GM21576 (cell line): Measurements from ENCODE around the gene CDH11.

Source experiments
- ATAC-seq: cut with Tn5 transposase; IDR thresholded peaks from one replicate; pipeline ENCODE4 v1.9.1; 2021; ENCODE audit warnings: mild to moderate bottlenecking, moderate library complexity; ENCODE audit not compliant: unreplicated experiment

CDH11 gene

DNA sequence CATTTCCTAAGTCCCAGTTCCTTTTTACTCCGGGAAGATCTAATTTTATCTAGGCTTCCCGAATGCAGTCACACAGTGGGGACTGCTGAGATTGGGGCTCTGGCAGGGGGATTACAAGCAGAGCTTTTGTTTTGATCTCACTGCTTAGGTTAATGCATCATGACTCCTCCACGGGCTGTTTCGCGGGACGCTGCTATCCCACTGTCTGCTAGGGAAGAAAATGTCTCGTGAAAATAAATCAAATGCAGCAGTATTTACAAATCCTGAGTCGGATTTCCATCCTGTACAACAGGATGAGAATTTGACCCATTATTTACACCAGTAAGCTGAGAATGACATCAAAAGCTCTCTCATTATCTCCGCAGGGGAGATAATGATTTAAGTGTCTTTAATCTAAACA, 83.8 kb downstream of the CDH11 start:
- no peak for ATAC-seq

DNA sequence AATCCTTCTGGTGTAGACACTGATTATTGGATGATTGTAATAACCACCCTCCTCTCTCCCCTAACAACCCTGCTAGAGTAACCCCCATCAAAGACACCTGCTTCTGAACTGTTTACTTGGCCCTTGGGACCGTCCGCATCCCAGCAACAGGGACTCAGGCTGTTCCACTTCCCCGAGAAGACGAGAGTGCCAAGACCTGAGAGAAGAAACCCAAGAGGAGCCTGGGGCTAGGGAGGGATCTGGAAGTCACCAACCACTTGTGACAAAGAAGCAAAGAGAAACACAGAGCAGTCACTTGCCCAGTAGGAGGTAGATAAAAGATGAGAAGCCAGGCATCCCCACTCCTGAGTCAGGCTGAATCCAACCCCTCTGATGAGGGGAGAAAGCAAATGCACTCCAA, 84.3 kb downstream of the CDH11 start:
- no peak for ATAC-seq

DNA sequence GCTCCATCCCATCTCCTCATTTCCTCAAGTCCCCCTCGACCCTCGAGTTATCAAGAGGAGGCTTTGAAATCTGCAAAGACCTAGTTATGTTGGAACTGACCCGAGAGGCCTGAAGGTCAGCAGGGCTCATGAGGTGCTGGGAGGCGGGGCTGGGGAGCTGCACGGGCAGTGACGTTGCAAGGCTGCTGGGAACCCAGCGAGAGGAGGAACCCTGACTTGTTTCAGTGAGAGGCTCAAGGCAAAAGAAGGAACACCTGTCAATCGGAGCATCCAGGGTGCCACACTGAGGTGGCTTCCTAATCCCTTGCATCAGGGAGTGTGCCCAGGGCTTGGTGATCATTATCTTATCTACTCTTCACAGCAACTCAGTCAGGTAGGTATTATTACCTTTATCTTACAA, 86.9 kb downstream of the CDH11 start:
- no peak for ATAC-seq

DNA sequence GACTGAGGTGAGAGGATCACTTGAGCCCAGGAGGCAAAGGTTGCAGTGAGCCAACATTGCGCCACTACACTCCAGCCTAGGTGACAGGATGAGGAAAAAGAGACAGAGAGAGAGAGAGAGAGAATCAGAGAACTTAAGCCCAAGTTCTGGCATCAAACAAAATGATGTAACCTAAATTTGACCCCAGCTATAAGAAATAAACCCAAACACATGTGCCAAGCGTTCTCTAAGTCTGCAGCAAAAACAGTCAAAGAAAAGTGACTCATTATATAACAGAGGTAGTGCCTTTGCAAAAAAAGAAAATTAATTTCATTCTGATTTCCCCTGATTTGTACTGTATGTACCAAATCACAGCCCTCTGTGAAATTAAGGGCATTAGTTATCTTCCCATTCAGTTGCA, 89.5 kb downstream of the CDH11 start:
- ATAC-seq, result no peak

DNA sequence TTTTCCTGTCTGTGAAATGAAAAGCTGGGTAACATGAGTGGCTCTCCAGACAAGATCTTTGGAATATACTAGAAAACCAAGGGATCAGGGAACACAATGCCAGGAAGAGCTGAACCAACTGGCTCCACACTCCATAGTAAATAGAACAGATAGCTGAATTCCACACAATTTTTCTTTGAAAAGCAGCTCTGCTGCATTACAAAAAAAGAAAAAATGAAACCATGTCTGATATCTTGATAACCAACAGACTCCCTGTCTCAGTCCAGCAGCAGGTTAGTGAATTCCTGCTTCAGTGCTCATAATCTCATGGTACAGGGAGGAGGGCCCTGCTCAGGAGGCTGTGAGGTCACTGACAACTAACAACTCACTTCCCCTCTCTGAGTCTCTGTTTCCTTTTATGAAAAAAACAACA, 97.1 kb downstream of the CDH11 start:
- no peak for ATAC-seq

DNA sequence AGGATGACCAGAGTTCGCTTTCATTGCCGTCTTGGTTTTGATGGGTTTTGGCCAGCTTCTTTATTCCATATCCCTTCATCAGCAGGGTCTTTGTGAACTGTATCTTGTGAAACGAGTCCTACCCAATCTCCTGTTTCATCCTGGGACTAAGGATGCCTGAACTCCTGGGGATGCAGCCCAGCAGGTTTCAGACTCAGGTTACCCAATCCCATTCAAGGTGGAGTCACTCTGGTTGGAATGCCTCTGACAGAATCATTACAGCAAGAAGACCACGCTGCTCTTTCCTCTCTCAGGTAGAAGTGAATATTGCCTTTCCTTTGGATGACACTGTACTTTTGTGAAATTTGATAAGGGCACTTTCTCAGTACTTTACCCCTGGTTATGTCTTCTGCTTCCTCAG, 98.1 kb downstream of the CDH11 start:
- no peak for ATAC-seq

DNA sequence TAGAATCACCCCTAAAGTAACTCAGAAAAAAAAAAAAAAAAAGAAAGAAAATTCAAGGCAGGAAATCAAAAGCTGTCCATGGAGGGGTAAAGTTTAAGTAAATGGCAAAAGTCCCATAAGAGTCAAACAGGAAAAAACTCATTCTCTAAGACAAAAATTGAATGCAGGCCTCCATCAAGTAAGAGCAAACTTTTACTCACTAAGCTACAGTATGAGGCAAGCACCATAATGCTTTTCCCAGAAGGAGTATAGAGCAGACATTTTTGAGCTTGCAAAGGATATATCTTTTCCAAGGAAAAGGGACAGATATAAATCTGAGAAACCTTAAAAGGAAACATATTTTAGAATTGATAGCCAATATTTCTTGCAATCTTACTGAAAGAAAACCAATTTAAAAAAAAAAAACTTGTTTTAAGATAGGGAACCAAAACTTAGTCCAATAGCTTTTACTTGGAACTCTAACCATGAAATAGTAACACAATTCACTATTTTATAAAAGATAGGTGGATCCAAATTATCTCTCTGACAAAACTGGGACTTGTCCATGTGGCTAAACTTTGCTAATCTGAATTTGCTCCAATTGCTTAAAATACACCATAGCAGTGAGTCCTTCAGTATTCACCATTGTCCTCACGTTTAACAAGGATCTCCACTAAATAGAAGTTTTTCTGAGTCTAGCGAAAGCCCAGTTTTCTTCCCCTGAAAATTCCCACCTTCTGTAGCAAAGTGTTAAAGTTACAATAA, 99.8 kb downstream of the CDH11 start:
- no peak for ATAC-seq

DNA sequence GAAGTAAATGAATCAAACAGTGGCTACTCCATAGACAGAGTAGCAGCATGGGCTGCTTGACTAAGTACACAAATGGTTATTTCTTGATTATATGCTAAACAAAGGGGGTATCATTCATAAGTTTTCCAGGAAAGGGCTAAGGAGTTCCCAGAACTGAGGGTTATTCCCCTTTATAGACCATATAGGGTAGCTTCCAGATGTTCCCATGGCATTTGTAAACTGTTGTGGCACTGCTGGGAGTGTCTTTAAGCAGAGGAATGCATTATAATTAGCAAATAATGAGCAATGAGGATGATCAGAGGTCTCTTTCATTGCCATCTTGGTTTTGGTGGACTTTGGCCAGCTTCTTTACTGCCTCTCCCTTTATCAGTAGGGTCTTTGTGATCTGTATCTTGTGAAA, 105.1 kb downstream of the CDH11 start:
- ATAC-seq, result no peak

DNA sequence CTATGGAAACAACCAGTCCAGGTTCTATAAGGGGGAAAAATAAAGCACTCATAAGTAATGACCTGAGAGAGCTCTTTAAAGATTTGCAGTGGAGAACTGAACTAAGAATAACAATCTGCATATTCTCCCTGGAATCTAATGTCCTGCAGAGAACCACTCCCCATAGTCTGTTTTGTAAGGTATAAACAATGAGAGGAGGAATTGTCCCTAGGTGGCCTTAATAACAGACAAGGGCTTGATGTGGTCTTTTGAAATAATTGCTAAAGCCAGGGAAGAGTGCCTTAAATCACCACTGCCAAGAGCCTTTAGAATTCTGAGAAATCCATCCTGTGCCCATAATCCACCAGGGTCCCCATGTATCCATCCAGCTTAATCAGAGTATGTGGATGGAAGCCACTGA, 106.3 kb downstream of the CDH11 start:
- ATAC-seq, result no peak

DNA sequence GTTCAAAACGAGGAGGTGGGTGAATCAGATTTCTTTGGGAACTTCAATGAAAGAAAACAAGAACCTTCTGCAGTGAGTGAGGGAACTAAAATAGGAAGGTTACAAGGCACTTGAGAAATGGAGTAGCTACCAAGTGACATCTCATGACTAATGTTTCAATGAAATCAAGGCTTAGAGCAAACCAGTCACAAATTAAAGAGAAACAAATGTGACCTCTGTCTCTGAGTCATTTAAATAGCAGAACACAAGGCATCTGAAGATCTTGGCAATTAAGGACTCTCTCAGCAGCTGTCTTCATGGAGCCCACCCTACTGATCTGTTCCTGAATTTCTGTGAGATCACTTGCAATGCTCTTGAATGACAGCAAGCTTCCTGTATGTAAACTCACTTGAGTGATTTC, 109.5 kb downstream of the CDH11 start:
- ATAC-seq, result no peak

DNA sequence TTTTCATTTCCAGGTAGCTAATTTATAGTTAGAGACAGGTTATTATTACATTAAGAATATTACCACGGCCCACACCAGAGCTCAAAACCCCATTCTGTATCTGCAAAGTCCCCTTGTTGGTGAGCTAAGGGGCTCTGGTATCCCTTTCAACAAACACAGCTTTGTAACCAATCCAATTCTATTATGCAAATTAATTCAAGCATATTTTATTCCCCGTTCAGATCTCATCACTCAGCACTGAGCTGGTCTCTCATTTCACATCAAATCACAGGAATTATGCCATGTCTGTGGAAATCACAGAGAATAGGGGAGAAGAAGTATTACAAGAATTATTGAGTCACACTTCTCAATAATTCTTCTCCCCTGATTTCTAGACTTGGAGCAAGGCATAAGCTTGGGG, 111.7 kb downstream of the CDH11 start:
- no peak for ATAC-seq

DNA sequence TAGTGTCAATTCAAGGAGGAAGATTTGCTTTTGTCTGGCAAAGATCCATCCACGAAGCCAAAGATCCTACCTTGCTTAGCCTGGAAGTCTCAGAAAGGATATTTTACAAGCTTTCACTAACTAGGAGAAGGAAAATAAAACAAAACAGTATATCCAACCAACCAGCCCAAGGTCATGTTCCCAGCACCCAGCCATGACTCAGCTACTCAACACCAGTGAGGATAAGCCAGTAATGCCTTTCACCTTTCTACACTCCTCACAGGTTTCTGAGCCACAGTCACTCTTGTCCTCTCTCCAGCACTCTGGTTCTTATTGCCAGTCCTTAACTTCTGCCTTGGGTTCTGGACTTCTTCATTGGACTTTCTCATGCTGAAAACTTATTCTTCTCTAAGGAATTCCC, 116.2 kb downstream of the CDH11 start:
- no peak for ATAC-seq

DNA sequence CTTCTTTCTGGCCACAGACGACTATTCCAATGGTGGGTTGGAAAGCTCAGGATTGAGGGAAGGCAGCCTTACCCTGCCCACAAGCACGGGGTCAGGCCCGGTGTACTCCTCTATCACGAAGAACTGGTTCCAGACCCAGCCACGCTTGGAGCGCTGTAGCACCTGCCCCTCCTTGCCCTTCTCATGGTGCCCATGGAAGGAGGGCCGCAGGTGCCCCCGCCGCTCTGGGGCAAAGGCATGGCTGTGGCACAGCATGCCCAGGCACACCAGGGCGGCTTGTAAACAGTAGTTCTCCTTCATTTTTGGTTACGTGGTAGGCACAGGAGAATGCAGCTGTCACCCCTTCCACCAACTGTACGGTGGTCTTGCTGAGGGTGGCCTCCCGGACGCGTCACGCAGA, 117.3 kb downstream of the CDH11 start:
- ATAC-seq, result no peak

DNA sequence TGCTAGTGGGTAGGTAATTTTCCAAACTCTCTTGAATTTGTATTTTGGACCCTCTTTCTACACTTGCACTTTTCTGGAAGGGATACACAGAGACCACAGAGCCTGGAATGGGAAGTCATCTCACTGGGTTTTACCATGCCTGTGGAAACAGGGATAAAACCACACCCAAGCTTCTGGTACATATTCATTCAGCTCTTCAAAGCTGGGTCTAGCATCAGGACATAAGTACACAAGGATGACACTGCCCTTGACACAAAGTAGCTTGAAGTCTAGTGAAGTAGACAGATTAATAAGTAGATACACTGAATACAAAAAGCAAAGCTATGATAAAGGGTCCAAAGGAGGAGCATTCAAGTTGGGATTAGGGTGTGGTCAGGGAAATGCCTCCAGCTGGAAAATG, 118.2 kb downstream of the CDH11 start:
- no peak for ATAC-seq

DNA sequence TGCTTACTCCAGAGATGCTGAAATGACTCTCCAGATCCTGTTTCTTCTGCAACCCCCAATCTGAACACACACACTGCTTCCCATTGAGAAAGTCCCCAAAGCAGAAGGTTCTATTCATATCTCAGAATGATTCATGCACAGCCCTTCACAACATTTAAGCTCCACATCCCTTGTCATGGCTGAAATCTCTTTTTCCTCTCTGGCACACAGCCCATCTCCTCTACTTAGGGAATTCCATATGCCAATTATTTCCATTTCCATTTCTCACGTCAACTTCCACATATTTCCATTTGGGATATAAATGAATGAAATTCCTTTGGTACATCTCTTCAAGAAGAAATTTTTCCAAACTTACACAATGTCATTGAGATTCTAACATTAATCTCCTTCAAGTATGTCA, 119.6 kb downstream of the CDH11 start:
- no peak for ATAC-seq

DNA sequence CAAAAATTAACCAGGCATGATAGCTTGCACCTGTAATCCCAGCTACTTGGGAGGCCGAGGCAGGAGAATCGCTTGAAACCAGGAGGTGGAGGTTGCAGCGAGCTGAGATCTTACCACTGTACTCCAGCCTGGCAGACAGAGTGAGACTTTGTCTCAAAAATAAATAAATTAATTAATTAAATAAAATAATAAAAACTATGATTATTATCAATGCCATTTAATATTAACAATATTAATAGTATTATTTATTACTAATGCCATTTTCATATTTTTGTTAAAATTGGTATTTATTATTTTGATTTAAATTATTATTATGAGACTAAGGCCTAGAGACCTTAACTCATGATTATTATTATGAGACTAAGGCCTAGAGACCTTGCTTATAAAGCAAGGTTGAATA, 121.2 kb downstream of the CDH11 start:
- ATAC-seq, result no peak

DNA sequence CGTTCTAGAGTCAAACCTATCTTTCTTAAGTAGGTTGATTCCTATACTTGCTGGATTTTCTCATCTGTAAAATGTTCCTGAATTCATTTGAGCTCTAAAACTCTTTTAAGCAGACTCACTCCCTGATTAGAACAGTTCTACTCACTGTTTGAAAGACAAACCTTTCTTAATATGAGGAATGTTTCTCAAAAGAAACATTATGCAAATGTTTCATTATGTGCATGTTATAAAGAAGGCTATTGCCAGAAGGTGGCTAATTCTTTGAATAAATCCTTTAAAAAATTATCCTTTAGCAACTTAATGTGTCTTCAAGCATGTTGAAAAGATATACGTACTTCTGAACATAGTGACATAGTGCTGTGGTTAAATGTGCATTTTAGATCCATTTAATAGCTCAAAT, 124.1 kb downstream of the CDH11 start:
- no peak for ATAC-seq

DNA sequence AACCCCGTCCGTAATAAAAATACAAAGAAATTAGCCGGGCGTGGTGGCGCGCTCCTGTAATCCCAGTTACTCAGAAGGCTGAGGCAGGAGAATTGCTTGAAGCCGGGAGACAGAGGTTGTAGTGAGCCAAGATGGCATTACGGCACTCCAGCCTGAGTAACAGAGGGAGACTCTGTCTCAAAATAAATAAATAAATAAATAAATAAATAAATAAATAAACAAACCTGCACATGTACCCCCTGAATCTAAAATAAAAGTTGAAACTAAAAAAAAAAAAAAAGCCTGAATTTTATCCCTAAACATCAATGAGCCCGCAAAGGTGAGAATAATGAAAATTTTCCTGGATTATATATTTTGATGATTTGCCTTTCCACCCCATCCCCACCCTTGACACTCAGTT, 124.7 kb downstream of the CDH11 start:
- no peak for ATAC-seq

DNA sequence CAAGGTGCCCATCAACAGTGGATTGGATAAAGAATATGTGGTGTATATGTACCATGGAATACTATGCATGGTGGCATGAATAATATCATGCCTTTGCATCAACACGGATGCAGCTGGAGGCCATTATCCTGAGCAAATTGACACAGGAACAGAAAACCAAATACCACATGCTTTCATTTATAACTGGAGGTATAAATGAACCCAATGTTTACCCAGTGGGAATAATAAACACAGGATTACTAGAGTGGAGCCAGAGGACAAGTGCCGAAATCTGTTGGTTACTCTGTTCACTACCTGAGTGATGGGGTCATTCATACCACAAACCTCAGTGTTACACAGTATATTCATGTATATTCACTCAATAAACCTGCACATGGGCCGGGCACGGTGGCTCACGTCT, 125.2 kb downstream of the CDH11 start:
- no peak for ATAC-seq

DNA sequence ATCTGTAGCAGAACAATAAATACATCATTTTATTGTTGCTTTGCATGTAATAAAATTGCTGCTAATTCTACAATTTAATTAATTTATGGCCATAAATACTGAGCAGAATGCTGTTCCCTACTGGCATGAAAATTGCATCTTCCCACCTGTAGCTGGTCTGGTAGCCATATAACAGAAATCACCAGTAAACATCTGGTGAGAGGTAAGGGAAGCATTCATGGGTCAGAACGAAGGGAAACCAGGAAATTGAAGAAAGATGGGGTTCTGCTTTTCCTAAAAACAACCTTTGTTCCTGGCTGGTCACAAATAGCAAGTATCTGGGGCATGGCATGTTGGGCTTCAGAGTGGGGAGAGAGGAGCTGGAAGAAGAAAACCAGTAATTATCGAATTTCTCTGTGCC, 128.4 kb downstream of the CDH11 start:
- ATAC-seq, result no peak

DNA sequence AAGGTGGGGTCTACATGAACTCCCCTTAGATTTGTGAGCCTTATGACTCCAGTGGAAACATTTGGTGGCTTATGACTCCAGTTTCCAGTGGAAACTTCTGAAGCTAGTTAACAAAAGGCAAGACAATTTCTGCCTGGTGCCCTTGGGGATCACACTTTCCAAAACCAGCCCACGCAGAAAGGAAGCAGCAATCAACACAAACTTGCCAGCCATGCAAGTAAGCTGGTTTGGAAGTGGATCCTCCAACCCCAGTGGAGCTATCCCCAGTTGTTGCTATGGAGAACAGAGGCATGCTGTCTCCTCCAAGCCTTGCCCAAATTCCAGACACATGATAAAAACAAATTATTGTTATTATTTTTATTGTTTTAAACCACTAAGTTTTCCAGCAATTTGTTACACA, 130.9 kb downstream of the CDH11 start:
- ATAC-seq, result no peak

DNA sequence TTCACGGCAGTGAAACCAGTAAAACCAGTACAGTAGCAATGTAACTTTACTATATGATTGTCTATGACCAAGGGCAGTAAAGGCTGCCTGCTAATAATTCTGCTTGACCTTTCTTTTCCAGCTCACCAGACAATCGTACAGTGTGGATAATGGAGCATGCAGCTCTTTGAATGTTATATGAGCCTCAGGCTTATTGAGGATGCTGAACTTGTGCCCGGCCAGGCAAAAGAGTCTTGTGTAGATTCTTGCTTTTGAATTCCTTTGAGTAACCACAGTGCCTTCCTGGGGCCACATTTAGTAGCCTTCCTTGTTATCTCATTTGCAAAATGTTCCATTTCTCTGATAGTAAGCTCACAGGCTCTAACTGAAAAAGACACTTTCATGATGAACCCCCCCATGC, 131.8 kb downstream of the CDH11 start:
- ATAC-seq, result no peak

DNA sequence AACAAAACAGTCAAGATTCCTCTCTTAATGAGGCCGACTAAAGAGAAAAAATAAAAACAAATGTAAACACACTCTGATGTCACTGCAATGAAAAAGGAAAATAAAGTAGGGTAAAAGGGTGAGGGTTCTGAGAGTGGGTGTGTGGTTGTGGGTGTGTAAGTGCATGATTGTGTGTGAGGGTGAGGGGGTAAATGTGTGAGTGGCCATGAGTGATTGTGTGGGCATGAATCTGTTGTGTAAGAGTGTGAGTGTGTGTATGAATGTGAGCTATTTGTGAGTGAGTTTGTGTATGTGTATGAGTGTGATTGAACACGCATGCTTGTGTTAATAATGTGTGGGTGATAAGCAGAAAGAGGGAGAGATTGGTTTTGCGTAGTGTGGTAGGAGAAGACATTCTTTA, 132.8 kb downstream of the CDH11 start:
- ATAC-seq, result no peak
